Measurements from ENCODE around the gene TTC34. TPM values are rescaled to one million over a fixed set of nuclear protein-coding genes. Genes with fewer than 3 reads are reported as not detected.
A peak's percentile ranks its signal among the peaks of the same experiment; 100 is the strongest.

TTC34 gene
- total RNA-seq, 1 experiment from 2014 or later, result 0.92 TPM

DNA sequence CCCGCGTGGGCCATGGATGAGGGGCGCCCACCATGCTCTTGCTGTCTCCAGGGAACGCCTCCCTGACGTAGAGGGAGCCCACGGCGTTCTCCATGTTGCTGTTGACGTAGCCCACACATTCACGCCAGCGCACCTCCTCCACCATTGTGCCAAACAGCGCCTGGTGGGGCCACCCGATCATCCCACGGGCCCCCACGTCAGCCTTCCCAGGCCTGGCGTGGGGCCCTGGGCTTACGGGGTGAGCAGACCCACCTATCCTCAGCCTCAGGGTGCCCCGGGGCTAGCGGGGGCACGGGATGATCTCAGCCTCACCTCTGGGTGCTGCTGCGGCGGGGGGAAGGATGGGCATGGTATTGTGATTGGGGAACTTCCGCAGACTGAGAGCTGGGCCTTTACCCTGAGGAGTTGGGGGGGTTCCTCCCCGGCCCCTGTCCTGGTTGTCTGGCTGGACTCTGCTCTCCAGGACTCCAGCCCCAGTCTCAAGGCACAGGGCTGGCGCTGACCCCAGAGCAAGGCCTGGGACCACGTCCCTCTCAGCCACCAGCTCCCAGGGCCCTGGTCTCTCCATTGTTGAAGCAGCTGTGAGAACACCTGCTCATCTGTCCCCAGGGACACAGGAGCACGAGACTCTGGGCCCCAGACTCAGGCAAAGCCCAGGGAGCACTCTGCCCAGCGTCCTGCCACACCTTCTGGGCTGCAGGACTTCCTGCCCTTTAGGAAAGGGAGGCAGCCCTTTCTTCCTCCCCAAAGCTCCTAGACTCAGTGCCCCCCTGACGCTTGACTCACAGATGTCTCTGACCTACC lies 204.8 kb downstream of the TTC34 start:
- H2BK12ac ChIP-seq (ENCODE audit: insufficient read length, low read depth, low read length), result no peak overlapping the region
- no peak overlapping the region for H4K5ac ChIP-seq (ENCODE audit: insufficient read length, low read depth, low read length)
- H3K27ac ChIP-seq (ENCODE audit: insufficient read length, low read depth, low read length), result no peak overlapping the region
- no peaks in the 10 kb centered on the region for H3K79me1 ChIP-seq (ENCODE audit: insufficient read depth, low read depth, low read length, poor library complexity, severe bottlenecking)
- no peaks in the 10 kb centered on the region for H3K23me2 ChIP-seq (ENCODE audit: insufficient read length, low read depth, low read length, poor library complexity, severe bottlenecking)
- peaks cover 3 to 11% of the 10 kb centered on the region in 2 experiments; a peak in 3 of 5 replicates for H3K9me3 Mint-ChIP-seq
- H2BK15ac ChIP-seq (ENCODE audit: low read depth, low read length), result no peak overlapping the region
- H3K9ac ChIP-seq (ENCODE audit: extremely low read depth, insufficient read length, low read length), result no peak overlapping the region
- H3K9me3 ChIP-seq (ENCODE audit: control insufficient read depth, low read depth, low read length), result no peaks in the 10 kb centered on the region
- DNase-seq, result peak; percentile 14
- H3K36me3 Mint-ChIP-seq (ENCODE audit: insufficient read depth in 1 of 3, low read depth in 3 of 3), result 0 out of 7 replicates have a peak, but pooled peaks cover 0 to 2% (median 0%) of the 10 kb centered on the region in 3 experiments
- no peaks in the 10 kb centered on the region for H3K79me2 ChIP-seq (ENCODE audit: insufficient read depth, low read length)
- no peak overlapping the region for H3K4ac ChIP-seq (ENCODE audit: low read depth, low read length)
- no peak for TF ChIP-seq CTCF (conservative IDR thresholded peaks at IDR 0.05)
- no peaks in the 10 kb centered on the region for H4K20me1 ChIP-seq (ENCODE audit: control insufficient read depth, insufficient read depth, insufficient read length)
- H3K23ac ChIP-seq (ENCODE audit: insufficient read length, low read depth, low read length), result no peak overlapping the region
- no peak overlapping the region for H3K4me3 Mint-ChIP-seq
- no peak overlapping the region for H3K4me2 ChIP-seq (ENCODE audit: insufficient read depth, insufficient read length, low read length)
- H3K27me3 ChIP-seq (ENCODE audit: insufficient read depth, low read length), result no peaks in the 10 kb centered on the region
- no CpG with 5 or more reads among the region's 28 CpGs for WGBS (ENCODE audit: extremely low coverage, insufficient read length, low lambda C conversion rate)
- peak overlapping the region; percentile 15; the same call in 1 of the 2 replicates for H3K14ac ChIP-seq (ENCODE audit: insufficient read depth, low read length)
- H2BK120ac ChIP-seq (ENCODE audit: low read depth, low read length, poor library complexity, severe bottlenecking), result no peak overlapping the region
- H2BK5ac ChIP-seq (ENCODE audit: insufficient read length, low read length), result no peak overlapping the region
- no peak overlapping the region for H3K27ac Mint-ChIP-seq
- H3K4me1 Mint-ChIP-seq, result no peaks in the 10 kb centered on the region
- no peak overlapping the region for H3T11ph ChIP-seq (ENCODE audit: low read length)
- no peaks in the 10 kb centered on the region for H3K4me1 ChIP-seq (ENCODE audit: insufficient read depth, low read length)
- no peak overlapping the region for H2AK5ac ChIP-seq (ENCODE audit: insufficient read length, low read length)
- no peak overlapping the region for H3K56ac ChIP-seq (ENCODE audit: insufficient read length, low read depth, low read length)
- H3K18ac ChIP-seq (ENCODE audit: insufficient read length, low read depth, low read length), result no peak overlapping the region
- H3K27me3 Mint-ChIP-seq (ENCODE audit: low read depth), result peaks cover 16% of the 10 kb centered on the region
- no peak overlapping the region for H2AFZ ChIP-seq (ENCODE audit: low read length)
- no peak overlapping the region for H2BK20ac ChIP-seq (ENCODE audit: low read depth, low read length, poor library complexity, severe bottlenecking)
- no peak overlapping the region for H4K91ac ChIP-seq (ENCODE audit: insufficient read length, low read depth, low read length)
- H4K8ac ChIP-seq (replicated peaks; ENCODE audit: insufficient read length, low read depth, low read length), result no peak overlapping the region

All from H9 (cell line).